Aorta (tissue), 5 donors: ENCODE measurements around the gene TBC1D16. TPM values are rescaled to one million over a fixed set of nuclear protein-coding genes. Genes with fewer than 3 reads are reported as not detected.

ENCODE experiments used
- ATAC-seq: fragments of 200-7000 bp; cut with Tn5 transposase; one replicate; pipeline ENCODE4 v1.9.1; 2022; ENCODE audit warnings: moderate library complexity; ENCODE audit not compliant: low FRiP score
- DNase-seq, 2 donors: peaks; one replicate each; pipeline ENCODE4 v3.0.0-alpha.2; 2020
- H3K27ac ChIP-seq, 2 donors: one replicate each; pipeline ENCODE4 v1.5.1; 2013; ENCODE audit warnings: low read length in 2 of 2, mild to moderate bottlenecking in 2 of 2, moderate library complexity in 2 of 2, control low read depth in 1 of 2, inconsistent platforms in 1 of 2, low read depth in 1 of 2
- H3K27me3 ChIP-seq, 2 donors: one replicate each; pipeline ENCODE4 v1.6.1; 2013; ENCODE audit warnings: control low read depth in 1 of 2, low read length in 1 of 2, mild to moderate bottlenecking in 1 of 2, moderate library complexity in 1 of 2; ENCODE audit not compliant: insufficient read depth in 2 of 2, control insufficient read depth in 1 of 2
- H3K36me3 ChIP-seq, 2 donors: one replicate each; pipeline ENCODE4 v1.6.1; 2013; ENCODE audit warnings: control low read depth in 1 of 2, low read length in 1 of 2, mild to moderate bottlenecking in 1 of 2; ENCODE audit not compliant: insufficient read depth in 2 of 2, control insufficient read depth in 1 of 2
- H3K4me1 ChIP-seq, 2 donors: one replicate each; pipeline ENCODE4 v1.6.1; 2013; ENCODE audit warnings: low read length in 2 of 2, control low read depth in 1 of 2, mild to moderate bottlenecking in 1 of 2, moderate library complexity in 1 of 2; ENCODE audit not compliant: insufficient read depth in 2 of 2, control insufficient read depth in 1 of 2
- H3K4me3 ChIP-seq, 2 donors: one replicate each; pipeline ENCODE4 v1.5.1; 2013; ENCODE audit warnings: low read length in 2 of 2, control low read depth in 1 of 2, mild to moderate bottlenecking in 1 of 2
- H3K9me3 ChIP-seq: one replicate; pipeline ENCODE4 v1.6.1; 2013; ENCODE audit warnings: mild to moderate bottlenecking, low read length; ENCODE audit not compliant: control insufficient read depth
- WGBS, 2 donors: extraction: QIAGEN DNeasy Blood & Tissue Kit; methylation state at CpG; one replicate each; pipeline ENCODE4 v1.1.7; 2013; 5-methylcytosine and 5-hydroxymethylcytosine counted together
- intact Hi-C, 2 donors: fragments of 100-400 bp; cut with DNase I; formaldehyde crosslinking; loops; one replicate each; pipeline versions ENCODE4 v1.14.2 to v1.15.0; 2022
- polyA plus RNA-seq, 2 donors: library from polyadenylated mRNA; stranded (reverse); fragments of 200-250 nt; gene quantifications; one replicate each; pipeline ENCODE4 v1.2.3, GENCODE V29; 2013
- total RNA-seq, 2 donors: library from RNA; stranded (reverse); fragmentation: NEBNext Ultra II Directional; extraction: Animal tissue kit (Norgen Biotek cat#: 25700); gene quantifications; one replicate each; pipeline ENCODE4 v1.2.1, GENCODE V29; 2021
- donor health status: healthy with polysubstance abuse.
- donor health status: Bipolar disorder and iron deficiency.
- donor health status: DM: no; HTN: no; CAD: no.
- donor health status: DM: no; HTN: no; CAD: no.
- donor health status: DM: yes; HTN: yes; CAD: no.

TBC1D16 gene
- total and polyA plus RNA-seq, 4 donors, result 6.4 to 43.6 (median 27.7) TPM

DNA sequence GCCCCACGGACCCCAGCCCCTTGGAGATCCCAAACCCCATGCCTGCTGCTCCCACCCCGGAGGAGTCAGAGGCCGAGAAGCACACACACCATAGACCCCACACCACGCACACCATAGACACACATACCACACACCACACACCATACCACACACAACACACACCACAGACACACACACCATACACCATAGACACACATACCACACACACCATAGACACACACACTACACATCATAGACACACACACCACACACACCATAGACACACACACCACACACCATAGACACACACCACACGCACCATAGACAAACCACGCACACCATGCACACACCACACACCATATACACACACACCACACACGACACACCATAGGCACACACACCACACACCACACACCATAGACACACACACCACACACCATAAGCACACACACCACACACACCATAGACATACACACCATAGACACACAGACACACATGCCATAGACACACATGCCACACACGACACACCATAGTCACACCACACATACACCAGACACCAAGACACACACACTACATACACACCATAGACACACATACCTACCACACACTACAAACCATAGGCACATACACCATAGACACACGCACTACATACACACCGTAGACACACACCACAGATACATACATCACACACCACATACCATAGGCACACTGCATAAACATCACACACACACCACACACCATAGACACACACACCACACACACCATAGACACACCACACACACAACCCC lies 11.3 kb downstream of the TBC1D16 start:
- peak in 1 of 2 donors; percentile 35 for DNase-seq
- intact Hi-C loops, result no loop called here
- no peaks in the 10 kb centered on the region for H3K9me3 ChIP-seq
- no peak for ATAC-seq
- H3K4me1 ChIP-seq, result no peaks in the 10 kb centered on the region
- H3K36me3 ChIP-seq, result no peaks in the 10 kb centered on the region
- H3K27me3 ChIP-seq, result no peaks in the 10 kb centered on the region
- 36 to 48% methylated on average over 10 of the region's 10 CpGs for WGBS, 2 donors
- no peak overlapping the region for H3K4me3 ChIP-seq
- no peak overlapping the region for H3K27ac ChIP-seq

DNA sequence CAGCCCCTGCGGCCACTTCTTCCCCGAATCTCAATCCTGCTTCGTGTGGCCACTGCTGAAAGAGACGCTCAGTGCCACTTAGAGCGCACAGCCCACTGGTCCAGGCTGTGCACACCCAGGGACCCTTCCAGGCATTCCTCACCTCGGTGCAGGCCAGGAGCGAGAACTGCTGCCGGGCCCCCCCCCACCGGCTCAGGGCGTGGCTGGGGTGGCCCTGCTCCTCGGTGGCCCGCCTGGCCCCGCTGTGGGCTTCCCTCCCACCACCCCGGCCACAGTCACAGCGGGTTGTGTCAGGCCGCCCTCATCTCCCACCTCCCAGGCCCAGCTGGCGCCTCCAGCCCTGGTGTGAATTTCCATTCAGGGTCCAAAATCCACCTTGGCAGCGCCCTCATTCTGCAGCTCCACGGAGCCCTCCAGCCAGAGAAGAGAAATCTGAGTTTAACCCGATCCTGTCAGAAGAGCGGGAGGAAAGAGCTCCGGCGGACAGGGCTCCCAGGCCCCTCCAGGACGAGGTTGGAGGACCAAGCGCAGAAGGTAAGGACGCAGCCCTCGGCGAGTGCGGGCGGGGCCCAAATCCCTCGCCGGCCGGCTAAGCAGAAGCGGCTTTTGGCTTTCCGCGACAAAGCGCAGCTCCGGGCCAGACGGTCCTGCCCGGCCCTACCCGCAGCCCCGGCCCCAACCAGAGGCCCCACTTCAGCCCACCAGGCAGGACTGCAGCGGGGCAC lies 12.0 kb downstream of the TBC1D16 start:
- Histone ChIP-seq H3K9me3 (no peaks in the 10 kb centered on the region), H3K4me1 (no peaks in the 10 kb centered on the region), H3K27me3 (no peaks in the 10 kb centered on the region), H3K27ac (no peak overlapping the region), H3K4me3 (no peak overlapping the region), H3K36me3 (no peaks in the 10 kb centered on the region)
- DNase-seq (peak in 1 of 2 donors; percentile 79), ATAC-seq (peak; percentile 4)
- WGBS, 2 donors, result 24 to 42% methylated on average over 40 to 43 of the region's 43 CpGs
- intact Hi-C loops, result no loop called here

DNA sequence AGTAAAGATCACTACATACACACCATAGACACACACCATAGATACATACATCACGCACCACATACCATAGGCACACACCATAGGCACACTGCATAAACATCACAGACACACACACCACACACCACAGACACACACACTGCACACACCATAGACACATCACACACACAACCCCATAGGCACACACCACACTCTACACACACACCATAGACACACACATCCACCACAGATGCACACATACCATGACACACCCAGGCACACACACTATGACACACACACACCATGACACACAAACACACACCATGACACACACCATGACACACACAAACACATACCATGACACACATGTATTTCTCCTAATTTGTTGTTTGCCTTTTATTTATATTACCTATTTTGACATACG lies 14.1 kb downstream of the TBC1D16 start:
- DNase-seq, result no peak
- Histone ChIP-seq H3K4me3 (no peak overlapping the region), H3K27me3 (no peaks in the 10 kb centered on the region), H3K36me3 (no peaks in the 10 kb centered on the region), H3K27ac (no peak overlapping the region), H3K9me3 (no peaks in the 10 kb centered on the region), H3K4me1 (no peaks in the 10 kb centered on the region)
- intact Hi-C loops, result no loop called here
- 97 to 98% methylated on average over 2 of the region's 2 CpGs for WGBS, 2 donors
- no peak for ATAC-seq

GRCh38 chr17:80018917-80019651 lies 16.6 kb downstream of the TBC1D16 start:
- Histone ChIP-seq H3K4me3 (no peak overlapping the region), H3K36me3 (no peaks in the 10 kb centered on the region), H3K4me1 (no peaks in the 10 kb centered on the region), H3K9me3 (no peaks in the 10 kb centered on the region), H3K27ac (no peak overlapping the region), H3K27me3 (no peaks in the 10 kb centered on the region)
- intact Hi-C loops, result no loop called here
- DNase-seq (no peak), ATAC-seq (no peak)
- WGBS, 2 donors, result 88 to 89% methylated on average over 21 of the region's 21 CpGs

GRCh38 chr17:80017226-80018010 lies 18.3 kb downstream of the TBC1D16 start:
- Histone ChIP-seq H3K36me3 (no peaks in the 10 kb centered on the region), H3K4me3 (no peak overlapping the region), H3K4me1 (no peaks in the 10 kb centered on the region), H3K27me3 (no peaks in the 10 kb centered on the region), H3K27ac (no peak overlapping the region), H3K9me3 (no peaks in the 10 kb centered on the region)
- 95 to 96% methylated on average over 18 of the region's 18 CpGs for whole genome bisulfite sequencing, 2 donors
- DNase-seq (no peak), ATAC-seq (no peak)
- intact Hi-C loops, result no loop called here

- Histone ChIP-seq H3K36me3 (no peaks in the 10 kb centered on the region), H3K27me3 (no peaks in the 10 kb centered on the region), H3K4me3 (no peak overlapping the region), H3K4me1 (no peaks in the 10 kb centered on the region), H3K27ac (no peak overlapping the region), H3K9me3 (no peaks in the 10 kb centered on the region)
- peak in 1 of 2 donors; percentile 41 for DNase-seq
- intact Hi-C loops, result no loop called here
- 91% methylated on average over 31 to 33 of the region's 33 CpGs for WGBS, 2 donors
- no peak for ATAC-seq
Observed at GRCh38 chr17:80012765-80013741, 22.6 kb downstream of the TBC1D16 start.

- Histone ChIP-seq H3K4me1 (no peaks in the 10 kb centered on the region), H3K27ac (no peak overlapping the region), H3K4me3 (no peak overlapping the region), H3K9me3 (no peaks in the 10 kb centered on the region), H3K27me3 (no peaks in the 10 kb centered on the region), H3K36me3 (no peaks in the 10 kb centered on the region)
- 77 to 81% methylated on average over 10 of the region's 10 CpGs for WGBS, 2 donors
- intact Hi-C loops, result loop anchor here in 1 of 2 donors (1.0 kb wide), 1 partner anchor 32 kb away; no protein-coding TSS in a partner anchor
- ATAC-seq (no peak), DNase-seq (no peak)
Observed at GRCh38 chr17:80011989-80012555, 23.6 kb downstream of the TBC1D16 start.
